ENCODE measurements around the gene PNPLA7.
"Not testable (repeated sequence)": the region's sequence is repeated elsewhere in the genome, so short reads cannot be mapped to it uniquely, and the experiment has no call there.

Gene PNPLA7

DNA sequence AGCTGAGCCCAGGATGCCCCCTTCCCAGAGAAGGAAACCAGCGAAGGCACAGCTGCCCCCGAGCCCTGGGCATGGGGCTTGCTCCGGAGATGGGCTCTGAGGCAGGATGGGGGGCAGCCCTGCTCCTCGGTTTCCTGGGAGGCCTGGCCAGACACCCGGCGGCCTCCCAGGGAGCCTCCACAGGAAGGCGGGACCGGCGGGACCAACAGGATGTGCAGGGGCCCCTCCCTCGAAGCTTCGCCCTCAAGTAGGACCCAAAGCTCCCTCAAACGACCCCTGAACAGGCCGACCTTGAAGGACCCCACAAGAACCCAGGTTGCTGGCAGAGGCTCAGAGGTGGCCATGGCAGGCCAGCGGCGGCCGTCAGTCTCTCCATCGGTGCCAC is 138.9 kb downstream of the PNPLA7 start:
- DNase-seq: no peak

DNA sequence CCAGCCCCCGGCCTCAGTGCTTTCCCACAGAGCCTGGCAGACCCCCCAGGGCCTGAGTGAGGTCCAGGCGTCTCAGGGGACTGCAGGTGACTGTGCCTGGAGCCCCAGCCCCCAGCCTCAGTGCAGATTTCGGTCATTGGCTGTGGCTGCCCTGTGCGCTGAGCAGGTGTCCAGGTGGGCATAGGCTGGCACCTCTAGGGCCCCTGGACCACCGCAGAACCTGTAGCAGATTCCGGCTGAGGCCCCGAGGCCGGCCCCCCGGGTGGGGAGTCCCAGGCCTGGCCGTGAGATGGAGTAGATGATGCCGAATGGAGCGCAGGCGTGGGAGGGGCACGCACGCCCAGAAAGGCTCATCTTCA is 139.3 kb downstream of the PNPLA7 start:
- DNase-seq: no peak

DNA sequence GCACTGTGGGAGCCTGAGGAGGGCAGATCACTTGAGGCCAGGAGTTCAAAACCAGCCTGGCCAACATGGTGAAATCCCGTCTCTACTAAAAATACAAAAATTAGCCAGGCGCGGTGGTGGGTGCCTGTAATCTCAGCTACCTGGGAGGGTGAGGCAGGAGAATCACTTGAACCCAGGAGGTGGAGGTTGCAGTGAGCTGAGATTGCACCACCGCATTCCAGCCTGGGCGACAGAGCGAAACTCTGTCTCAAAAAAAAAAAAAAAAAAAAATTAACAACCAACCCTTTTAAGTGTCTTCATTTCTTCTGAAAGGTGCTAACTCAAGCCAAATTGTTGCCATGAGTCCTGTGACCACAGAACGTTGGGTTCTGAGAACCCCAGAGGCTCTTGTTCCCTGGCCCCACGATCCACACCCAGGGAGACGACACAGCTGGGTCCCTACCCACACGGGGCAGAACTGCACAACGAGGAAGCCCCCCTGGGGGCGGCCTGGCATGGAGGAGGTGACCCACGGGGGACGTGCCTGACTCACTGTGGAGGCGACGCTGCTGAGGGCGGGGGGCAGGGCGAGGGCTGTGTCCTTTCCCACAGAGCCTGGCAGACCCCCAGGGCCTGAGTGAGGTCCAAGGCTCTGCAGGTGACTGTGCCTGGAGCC is 139.8 kb downstream of the PNPLA7 start:
- not testable (repeated sequence) for DNase-seq
